ENCODE data around the gene PCDH1.
"Not testable (repeated sequence)": the region's sequence is repeated elsewhere in the genome, so short reads cannot be mapped to it uniquely, and the experiment has no call there.

The PCDH1 gene

DNA sequence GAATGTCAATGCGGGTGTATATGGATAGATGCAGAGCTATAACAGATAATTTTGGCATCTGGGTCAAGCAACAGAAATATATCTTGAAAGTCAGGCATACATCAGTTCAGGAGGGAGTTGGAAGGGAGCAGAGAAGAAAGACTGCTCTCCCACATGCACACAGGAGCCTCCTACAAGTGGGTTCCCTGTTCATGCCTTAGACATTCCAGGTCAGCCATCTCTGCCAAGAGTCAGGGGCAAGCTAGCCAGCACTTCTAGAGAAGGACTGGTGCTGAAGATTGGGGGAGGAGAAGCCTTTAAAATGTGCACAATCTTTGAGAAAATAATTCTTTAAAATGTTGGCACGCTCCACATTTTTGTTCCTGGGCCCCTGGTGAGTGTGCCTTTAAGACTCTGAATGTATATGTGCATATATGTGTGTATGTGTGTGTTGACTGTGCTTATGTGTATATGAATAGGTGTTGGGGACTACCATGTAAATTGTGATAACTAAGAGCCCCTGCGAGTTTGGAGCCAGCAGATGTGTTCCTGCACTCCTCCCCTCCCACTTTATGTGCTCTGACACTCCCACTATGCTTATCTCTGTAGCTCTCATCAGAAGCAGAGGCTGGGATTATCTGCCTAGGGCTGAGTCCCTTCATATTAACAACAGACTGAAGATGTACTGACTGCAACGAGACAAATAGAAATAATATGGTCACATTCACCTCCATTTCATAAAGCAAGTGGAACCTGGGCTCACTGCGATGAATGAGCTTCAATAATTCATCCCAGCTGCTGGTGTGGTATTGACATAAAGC, 24.0 kb upstream of the PCDH1 start:
- Histone ChIP-seq H3K27ac (no peak overlapping the region), H3K4me3 (no peak overlapping the region)

GRCh38 chr5:141898448-141899049, 20.3 kb upstream of the PCDH1 start:
- no peak overlapping the region for H3K27ac ChIP-seq
- no peak overlapping the region for H3K4me3 ChIP-seq

- Histone ChIP-seq H3K4me3 (no peak overlapping the region), H3K27ac (no peak overlapping the region)
These were observed 19.2 kb upstream of the PCDH1 start for GRCh38 chr5:141897425-141897824.

DNA sequence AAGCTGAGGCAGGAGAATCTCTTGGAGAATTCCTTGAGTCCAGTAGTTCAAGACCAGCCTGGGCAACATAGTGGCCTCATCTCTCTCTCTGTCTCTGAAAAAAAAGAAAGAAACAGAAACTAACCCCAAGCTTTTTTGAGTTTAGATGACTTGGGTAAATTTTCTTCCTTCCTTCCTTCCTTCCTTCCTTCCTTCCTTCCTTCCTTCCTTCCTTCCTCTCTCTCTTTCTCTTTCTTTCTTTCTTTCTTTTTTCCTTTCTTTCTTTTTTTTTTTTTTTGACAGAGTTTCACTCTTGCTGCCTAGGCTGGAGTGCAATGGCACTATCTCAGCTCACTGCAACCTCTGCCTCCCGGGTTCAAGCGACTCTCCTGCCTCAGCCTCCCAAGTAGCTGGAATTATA, 12.2 kb upstream of the PCDH1 start:
- H3K27ac ChIP-seq, H3K4me3 ChIP-seq: not testable (repeated sequence)

DNA sequence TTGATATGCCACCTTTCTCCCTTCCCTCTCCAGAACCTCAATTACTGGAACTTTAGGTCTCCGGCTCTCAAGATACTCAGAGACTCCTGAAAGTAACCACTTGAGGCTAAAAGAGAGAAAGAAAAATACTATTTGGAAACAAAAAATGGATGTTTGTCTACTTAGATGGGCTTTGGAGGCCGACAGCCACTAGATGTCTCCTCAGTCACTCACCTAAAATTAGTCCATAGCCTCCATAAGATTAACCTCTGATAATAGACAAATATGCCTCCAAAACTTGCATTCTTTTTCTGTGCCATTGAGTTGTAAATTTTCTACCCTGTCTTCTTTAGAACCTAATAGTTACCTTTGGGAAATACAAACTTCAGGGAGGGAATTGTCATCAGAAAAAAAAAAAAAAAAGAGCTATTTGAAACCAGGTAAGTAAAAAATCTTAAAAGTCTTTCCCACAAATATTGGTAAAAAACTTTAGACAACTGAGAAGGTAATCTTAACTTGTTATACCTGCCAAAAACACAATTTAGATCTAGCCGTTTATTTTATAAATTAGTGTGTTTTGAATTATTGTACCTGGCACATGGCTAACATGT, 11.2 kb upstream of the PCDH1 start:
- no peak overlapping the region for H3K27ac ChIP-seq
- no peak overlapping the region for H3K4me3 ChIP-seq

GRCh38 chr5:141883892-141884318, 5.7 kb upstream of the PCDH1 start:
- no peak overlapping the region for H3K4me3 ChIP-seq
- H3K27ac ChIP-seq: no peak overlapping the region

GRCh38 chr5:141883184-141883891, 5.1 kb upstream of the PCDH1 start:
- no peak overlapping the region for H3K27ac ChIP-seq
- no peak overlapping the region for H3K4me3 ChIP-seq

GRCh38 chr5:141882594-141883183, 4.5 kb upstream of the PCDH1 start:
- H3K4me3 ChIP-seq: no peak overlapping the region
- no peak overlapping the region for H3K27ac ChIP-seq

DNA sequence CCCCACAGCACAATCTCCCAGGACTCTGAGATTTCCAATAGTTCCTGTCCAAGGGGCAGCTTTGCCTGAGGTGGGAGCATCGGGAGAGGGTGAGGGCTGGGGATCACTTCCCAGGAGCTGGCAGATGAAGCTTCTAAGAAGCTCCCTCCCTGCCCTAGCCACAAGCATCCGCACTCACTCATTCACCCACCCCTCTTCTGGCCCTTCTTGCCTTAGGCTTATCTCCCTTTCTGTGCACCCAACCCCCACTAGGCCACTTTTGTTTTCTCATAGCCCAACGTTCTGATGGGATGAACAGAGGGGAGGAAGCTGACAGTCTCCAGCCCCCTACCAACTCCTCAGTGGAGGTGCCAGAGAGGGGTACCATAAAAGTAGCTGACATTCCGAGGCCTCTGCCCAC, 3.7 kb upstream of the PCDH1 start:
- no peak overlapping the region for H3K4me3 ChIP-seq
- H3K27ac ChIP-seq: peak overlapping the region in 1 of 21 experiments; percentile 2

- Histone ChIP-seq H3K4me3 (no peak overlapping the region), H3K27ac (peak overlapping the region in 1 of 21 experiments; percentile 2)
These were observed 3.0 kb upstream of the PCDH1 start for GRCh38 chr5:141880961-141881801.

DNA sequence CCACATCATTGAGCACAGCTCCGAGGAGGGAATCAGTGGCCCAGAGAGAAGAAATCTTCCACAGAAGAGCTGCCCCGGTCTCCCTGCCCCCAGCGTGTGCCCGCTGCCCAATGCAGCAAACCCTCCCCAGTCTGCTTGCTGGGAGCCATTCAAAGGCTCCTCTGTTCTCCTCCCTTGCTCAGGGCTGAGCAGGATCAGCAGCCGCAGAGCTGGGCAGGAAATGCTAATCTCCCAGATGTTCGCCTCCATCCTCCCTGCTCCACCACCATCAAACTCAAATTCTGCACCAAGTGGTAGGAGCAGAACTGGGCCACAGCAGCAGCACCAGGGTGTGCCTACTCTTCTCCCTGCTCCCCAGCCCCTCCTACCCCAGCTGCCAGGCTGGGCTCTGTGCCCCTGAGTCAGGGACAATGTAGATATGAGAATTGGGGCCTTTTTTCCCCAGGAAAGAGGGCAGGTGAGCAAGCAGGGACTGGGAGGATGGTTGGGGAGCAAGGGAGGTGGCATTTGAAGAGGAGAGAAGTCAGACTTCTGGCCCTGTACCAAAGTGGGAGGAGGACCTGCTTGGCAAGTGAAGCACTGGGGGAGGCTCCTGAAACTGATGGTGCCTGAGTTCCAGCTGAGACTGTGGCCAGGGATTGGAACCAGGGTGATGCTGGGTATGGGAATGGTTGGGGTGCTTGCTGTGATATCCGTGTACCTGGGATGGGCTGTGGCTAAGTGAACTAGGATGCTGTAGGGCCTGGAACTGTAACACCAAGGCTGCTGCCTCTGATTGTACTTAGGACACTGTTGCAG, 1.9 kb upstream of the PCDH1 start:
- H3K4me3 ChIP-seq: no peak overlapping the region
- H3K27ac ChIP-seq: no peak overlapping the region

DNA sequence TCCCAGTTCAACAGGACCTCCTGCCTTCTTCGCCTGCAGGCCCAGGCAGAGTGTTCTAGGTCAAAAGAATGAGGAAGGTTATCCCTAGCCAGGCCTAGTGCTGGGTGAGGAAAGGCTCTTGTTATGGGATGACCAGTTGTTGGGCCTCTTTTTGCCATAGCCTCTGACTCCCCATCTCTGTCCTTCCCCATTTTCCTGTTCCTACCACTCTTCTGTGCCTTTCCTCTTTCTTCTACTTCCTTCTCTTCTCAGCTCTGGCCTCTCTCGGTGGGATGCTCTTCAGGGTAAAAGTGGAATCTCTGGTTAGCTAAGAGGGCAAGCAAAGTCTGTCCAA, 1.2 kb upstream of the PCDH1 start:
- Histone ChIP-seq H3K27ac (no peak overlapping the region), H3K4me3 (peak overlapping the region in 1 of 7 experiments; percentile 53)

- H3K27ac ChIP-seq: peak overlapping the region in 13 of 21 experiments; percentile 1 to 92 (median 63)
- peak overlapping the region; percentile 29 to 63 (median 53) for H3K4me3 ChIP-seq
These were observed 658 bp upstream of the PCDH1 start for GRCh38 chr5:141878711-141879425.

DNA sequence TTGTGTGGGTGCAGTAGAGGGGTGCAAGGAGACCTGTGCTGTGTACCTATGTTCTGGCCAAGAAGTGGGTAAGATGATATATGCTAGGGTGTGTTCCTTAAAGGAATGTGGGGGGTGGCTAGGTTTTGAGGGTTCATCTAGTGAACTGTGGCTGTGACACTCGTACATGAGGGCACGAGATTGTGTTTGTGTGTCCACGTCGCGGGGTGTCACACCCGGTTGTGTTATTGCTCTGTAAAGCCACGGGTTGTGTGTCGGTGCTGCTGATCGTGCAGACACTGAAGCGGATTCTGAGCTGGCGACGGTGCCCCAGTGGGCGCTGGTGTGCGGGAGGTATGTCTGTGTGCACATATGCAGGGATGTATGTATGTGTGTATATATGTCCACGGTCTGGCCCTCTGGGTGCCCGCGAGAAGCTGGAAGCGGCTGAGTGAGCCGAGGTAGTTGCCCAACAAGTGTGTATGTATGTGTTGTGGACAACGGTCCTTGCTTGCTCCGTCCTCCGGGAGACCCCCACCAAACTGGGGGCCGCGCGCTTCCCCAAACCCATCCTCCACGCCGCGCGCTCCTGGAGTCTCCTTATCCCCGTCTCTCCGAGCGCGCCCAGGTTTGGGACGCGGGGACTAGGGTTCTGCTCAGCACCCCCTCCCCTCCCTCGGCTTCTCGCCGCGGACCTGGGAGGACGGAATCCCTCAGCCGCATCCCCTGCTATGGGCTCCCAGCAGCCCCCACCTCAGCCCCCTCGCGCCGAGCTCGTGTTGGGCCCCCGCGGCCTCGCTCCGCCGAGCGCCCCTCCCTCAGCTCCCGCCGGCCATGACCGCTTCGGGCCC, 639 bp downstream of the PCDH1 start:
- peak overlapping the region in 19 of 21 experiments; percentile 22 to 92 (median 79) for H3K27ac ChIP-seq
- peak overlapping the region; percentile 44 to 63 (median 53) for H3K4me3 ChIP-seq

- Histone ChIP-seq H3K4me3 (peak overlapping the region; percentile 44 to 63 (median 53)), H3K27ac (peak overlapping the region in 20 of 21 experiments; percentile 25 to 92 (median 70))
These were observed 1.4 kb downstream of the PCDH1 start for GRCh38 chr5:141876628-141877355.
